ENCODE measurements around the gene SCNN1A. TPM values are rescaled to one million over a fixed set of nuclear protein-coding genes. Genes with fewer than 3 reads are reported as not detected.
A peak's percentile ranks its signal among the peaks of the same experiment; 100 is the strongest.

The SCNN1A gene
- total and polyA plus RNA-seq, 5 donors from 2014 or later, result 0.09 to 0.86 (median 0.23) TPM

- no peak overlapping the region for H3K4me3 ChIP-seq (ENCODE audit: low read depth, low read length)
- no peaks in the 10 kb centered on the region for H3K36me3 ChIP-seq (ENCODE audit: control insufficient read depth, insufficient read depth, low read length)
- Mint-ChIP-seq H3K27ac (no peak overlapping the region), H3K4me3 (no peak overlapping the region), H3K27me3 (peaks cover 37% of the 10 kb centered on the region), H3K36me3 (no peaks in the 10 kb centered on the region), H3K4me1 (peaks cover 0 to 14% (median 8%) of the 10 kb centered on the region in 4 donors), H3K9me3 (peaks cover 0 to 1% (median 0%) of the 10 kb centered on the region in 7 donors)
- H3K9me3 ChIP-seq (ENCODE audit: control insufficient read depth in 2 of 2, low read length in 2 of 2), result no peaks in the 10 kb centered on the region
- no peak for ATAC-seq (ENCODE audit: low read depth in 2 of 2)
- H3K27me3 ChIP-seq (ENCODE audit: control insufficient read depth, insufficient read depth, low read length), result no peaks in the 10 kb centered on the region
- DNase-seq, result no peak
- peaks cover 16% of the 10 kb centered on the region for H3K4me1 ChIP-seq (ENCODE audit: control insufficient read depth, insufficient read depth, low read length, poor library complexity, severe bottlenecking)
- no peak overlapping the region for H3K27ac ChIP-seq (ENCODE audit: insufficient read depth, low read length, poor library complexity, severe bottlenecking)
These were observed 60.6 kb downstream of the SCNN1A start for GRCh38 chr12:6314776-6315175.

- Mint-ChIP-seq H3K4me1 (peaks cover 0 to 15% (median 7%) of the 10 kb centered on the region in 4 donors), H3K27me3 (peaks cover 44% of the 10 kb centered on the region), H3K36me3 (no peaks in the 10 kb centered on the region), H3K9me3 (peaks cover 0 to 1% (median 0%) of the 10 kb centered on the region in 7 donors), H3K4me3 (no peak overlapping the region), H3K27ac (no peak overlapping the region)
- no peak overlapping the region for H3K4me3 ChIP-seq (ENCODE audit: low read depth, low read length)
- H3K9me3 ChIP-seq (ENCODE audit: control insufficient read depth in 2 of 2, low read length in 2 of 2), result no peaks in the 10 kb centered on the region
- peaks cover 16% of the 10 kb centered on the region for H3K4me1 ChIP-seq (ENCODE audit: control insufficient read depth, insufficient read depth, low read length, poor library complexity, severe bottlenecking)
- H3K36me3 ChIP-seq (ENCODE audit: control insufficient read depth, insufficient read depth, low read length), result no peaks in the 10 kb centered on the region
- H3K27ac ChIP-seq (ENCODE audit: insufficient read depth, low read length, poor library complexity, severe bottlenecking), result no peak overlapping the region
- H3K27me3 ChIP-seq (ENCODE audit: control insufficient read depth, insufficient read depth, low read length), result peaks cover 5% of the 10 kb centered on the region
- ATAC-seq (ENCODE audit: low read depth in 2 of 2) (no peak), DNase-seq (no peak)
These were observed 61.9 kb downstream of the SCNN1A start for GRCh38 chr12:6313326-6313940.

GRCh38 chr12:6312529-6313325 lies 62.6 kb downstream of the SCNN1A start:
- DNase-seq (no peak), ATAC-seq (ENCODE audit: low read depth in 2 of 2) (peak in 1 of 2 donors; percentile 5)
- Mint-ChIP-seq H3K4me1 (peaks cover 0 to 13% (median 3%) of the 10 kb centered on the region in 4 donors), H3K36me3 (no peaks in the 10 kb centered on the region), H3K9me3 (peaks cover 0 to 1% (median 0%) of the 10 kb centered on the region in 7 donors), H3K27me3 (peaks cover 44% of the 10 kb centered on the region), H3K27ac (peak overlapping the region in 1 of 3 donors; percentile 32), H3K4me3 (no peak overlapping the region)
- Histone ChIP-seq H3K4me3 (ENCODE audit: low read depth, low read length) (no peak overlapping the region), H3K27ac (ENCODE audit: insufficient read depth, low read length, poor library complexity, severe bottlenecking) (no peak overlapping the region), H3K27me3 (ENCODE audit: control insufficient read depth, insufficient read depth, low read length) (peaks cover 6% of the 10 kb centered on the region), H3K4me1 (ENCODE audit: control insufficient read depth, insufficient read depth, low read length, poor library complexity, severe bottlenecking) (peaks cover 11% of the 10 kb centered on the region), H3K9me3 (ENCODE audit: control insufficient read depth in 2 of 2, low read length in 2 of 2) (no peaks in the 10 kb centered on the region), H3K36me3 (ENCODE audit: control insufficient read depth, insufficient read depth, low read length) (no peaks in the 10 kb centered on the region)

GRCh38 chr12:6311822-6312528 lies 63.4 kb downstream of the SCNN1A start:
- Histone ChIP-seq H3K9me3 (ENCODE audit: control insufficient read depth in 2 of 2, low read length in 2 of 2) (no peaks in the 10 kb centered on the region), H3K36me3 (ENCODE audit: control insufficient read depth, insufficient read depth, low read length) (no peaks in the 10 kb centered on the region), H3K4me3 (ENCODE audit: low read depth, low read length) (no peak overlapping the region), H3K27ac (ENCODE audit: insufficient read depth, low read length, poor library complexity, severe bottlenecking) (no peak overlapping the region), H3K4me1 (ENCODE audit: control insufficient read depth, insufficient read depth, low read length, poor library complexity, severe bottlenecking) (peaks cover 11% of the 10 kb centered on the region), H3K27me3 (ENCODE audit: control insufficient read depth, insufficient read depth, low read length) (peaks cover 9% of the 10 kb centered on the region)
- peaks cover 0 to 10% (median 1%) of the 10 kb centered on the region in 4 donors for H3K4me1 Mint-ChIP-seq
- no peak overlapping the region for H3K4me3 Mint-ChIP-seq
- DNase-seq, result no peak
- no peaks in the 10 kb centered on the region for H3K9me3 Mint-ChIP-seq
- no peak overlapping the region for H3K27ac Mint-ChIP-seq
- no peak for ATAC-seq (ENCODE audit: low read depth in 2 of 2)
- no peaks in the 10 kb centered on the region for H3K36me3 Mint-ChIP-seq
- peaks cover 50% of the 10 kb centered on the region for H3K27me3 Mint-ChIP-seq

GRCh38 chr12:6310771-6311610 lies 64.4 kb downstream of the SCNN1A start:
- no peak overlapping the region for H3K27ac Mint-ChIP-seq
- H3K4me1 Mint-ChIP-seq, result peaks cover 0 to 10% (median 1%) of the 10 kb centered on the region in 4 donors
- H3K4me1 ChIP-seq (ENCODE audit: control insufficient read depth, insufficient read depth, low read length, poor library complexity, severe bottlenecking), result peaks cover 11% of the 10 kb centered on the region
- H3K4me3 Mint-ChIP-seq, result no peak overlapping the region
- H3K27me3 Mint-ChIP-seq, result peaks cover 58% of the 10 kb centered on the region
- H3K36me3 Mint-ChIP-seq, result no peaks in the 10 kb centered on the region
- no peaks in the 10 kb centered on the region for H3K9me3 Mint-ChIP-seq
- H3K27ac ChIP-seq (ENCODE audit: insufficient read depth, low read length, poor library complexity, severe bottlenecking), result no peak overlapping the region
- H3K4me3 ChIP-seq (ENCODE audit: low read depth, low read length), result no peak overlapping the region
- no peaks in the 10 kb centered on the region for H3K9me3 ChIP-seq (ENCODE audit: control insufficient read depth in 2 of 2, low read length in 2 of 2)
- DNase-seq, result no peak
- peaks cover 9% of the 10 kb centered on the region for H3K27me3 ChIP-seq (ENCODE audit: control insufficient read depth, insufficient read depth, low read length)
- ATAC-seq (ENCODE audit: low read depth in 2 of 2), result peak in 1 of 2 donors; percentile 2
- H3K36me3 ChIP-seq (ENCODE audit: control insufficient read depth, insufficient read depth, low read length), result no peaks in the 10 kb centered on the region

- Mint-ChIP-seq H3K4me1 (peaks cover 0 to 10% (median 1%) of the 10 kb centered on the region in 4 donors), H3K36me3 (no peaks in the 10 kb centered on the region)
These were observed 67.8 kb downstream of the SCNN1A start for GRCh38 chr12:6307529-6307928.

GRCh38 chr12:6306599-6307220 lies 68.7 kb downstream of the SCNN1A start:
- no peak for ATAC-seq (ENCODE audit: low read depth in 2 of 2)
- Histone ChIP-seq H3K27me3 (ENCODE audit: control insufficient read depth, insufficient read depth, low read length) (peaks cover 9% of the 10 kb centered on the region), H3K36me3 (ENCODE audit: control insufficient read depth, insufficient read depth, low read length) (no peaks in the 10 kb centered on the region), H3K9me3 (ENCODE audit: control insufficient read depth in 2 of 2, low read length in 2 of 2) (no peaks in the 10 kb centered on the region), H3K4me1 (ENCODE audit: control insufficient read depth, insufficient read depth, low read length, poor library complexity, severe bottlenecking) (peaks cover 11% of the 10 kb centered on the region), H3K4me3 (ENCODE audit: low read depth, low read length) (no peak overlapping the region), H3K27ac (ENCODE audit: insufficient read depth, low read length, poor library complexity, severe bottlenecking) (no peak overlapping the region)
- H3K27ac Mint-ChIP-seq, result peak overlapping the region in 1 of 3 donors; percentile 24
- no peak for DNase-seq
- H3K4me3 Mint-ChIP-seq, result no peak overlapping the region
- H3K9me3 Mint-ChIP-seq, result peaks cover 0 to 5% (median 0%) of the 10 kb centered on the region in 7 donors
- peaks cover 62% of the 10 kb centered on the region for H3K27me3 Mint-ChIP-seq
- H3K36me3 Mint-ChIP-seq, result no peaks in the 10 kb centered on the region
- H3K4me1 Mint-ChIP-seq, result peaks cover 0 to 6% (median 0%) of the 10 kb centered on the region in 4 donors

More at GRCh38 chr12:6307529-6307928, 67.8 kb downstream of the SCNN1A start:
- Mint-ChIP-seq H3K27ac (no peak overlapping the region), H3K9me3 (peaks cover 0 to 5% (median 0%) of the 10 kb centered on the region in 7 donors), H3K4me3 (no peak overlapping the region), H3K27me3 (peaks cover 64% of the 10 kb centered on the region)
- Histone ChIP-seq H3K4me1 (ENCODE audit: control insufficient read depth, insufficient read depth, low read length, poor library complexity, severe bottlenecking) (peaks cover 11% of the 10 kb centered on the region), H3K4me3 (ENCODE audit: low read depth, low read length) (no peak overlapping the region), H3K27me3 (ENCODE audit: control insufficient read depth, insufficient read depth, low read length) (peaks cover 9% of the 10 kb centered on the region), H3K27ac (ENCODE audit: insufficient read depth, low read length, poor library complexity, severe bottlenecking) (no peak overlapping the region), H3K36me3 (ENCODE audit: control insufficient read depth, insufficient read depth, low read length) (no peaks in the 10 kb centered on the region), H3K9me3 (ENCODE audit: control insufficient read depth in 2 of 2, low read length in 2 of 2) (no peaks in the 10 kb centered on the region)
- ATAC-seq (ENCODE audit: low read depth in 2 of 2) (no peak), DNase-seq (no peak)

All from CD4-positive, CD25-positive, alpha-beta regulatory T cell (primary cell).